T-cell (primary cell): ENCODE data around the gene BACE1. TPM values are rescaled to one million over a fixed set of nuclear protein-coding genes. Genes with fewer than 3 reads are reported as not detected.

ENCODE experiments used
- ATAC-seq, 4 experiments: fragments of 200-7000 bp in 3 of 4; fragments of 150-1000 bp in 1 of 4; cut with Tn5 transposase; replicated peaks in 1 of 4; 1 replicate in 3 of 4; 2 replicates in 1 of 4; pipeline ENCODE4 v1.10.0; 2021; ENCODE audit warnings: moderate library complexity in 3 of 4, mild to moderate bottlenecking in 2 of 4, moderate number of reproducible peaks in 1 of 4
- CTCF ChIA-PET, 2 donors: fragments of 300-600 bp; sonication (Branson Sonifier 250); formaldehyde crosslinking; loops; one replicate each; lab custom pipeline; 2022; ENCODE audit warnings: antibody characterized with exemption in 2 of 2; lab: Charles Lee
- POLR2A ChIA-PET, 2 donors: fragments of 300-600 bp; sonication (Branson Sonifier 250); formaldehyde crosslinking; loops; one replicate each; lab custom pipeline; 2022; ENCODE audit warnings: antibody characterized with exemption in 2 of 2; lab: Charles Lee
- DNase-seq, 35 experiments: peaks; one replicate each; pipeline versions ENCODE4 v3.0.0 to v3.0.0-alpha.2; 2013 to 2023
- H3K27ac ChIP-seq: one replicate; pipeline ENCODE4 v1.5.1; 2013; ENCODE audit warnings: low read length
- H3K27me3 ChIP-seq, 2 experiments: replicated peaks in 1 of 2; 1 replicate in 1 of 2; 2 replicates in 1 of 2; pipeline versions ENCODE4 v1.6.1 to v1.7.0; 2013; ENCODE audit warnings: low read length in 1 of 2, mixed read lengths in 1 of 2; ENCODE audit not compliant: control insufficient read depth in 2 of 2, insufficient read depth in 2 of 2; ENCODE audit errors: extremely low read depth in 1 of 2
- H3K36me3 ChIP-seq, 2 donors: 1 replicate in 1 of 2; 2 replicates in 1 of 2; pipeline versions ENCODE4 v1.6.1 to v1.7.0; 2013; ENCODE audit warnings: low read length in 1 of 2; ENCODE audit not compliant: control insufficient read depth in 2 of 2, insufficient read depth in 1 of 2; ENCODE audit errors: extremely low read depth in 1 of 2
- H3K4me1 ChIP-seq, 2 experiments: 1 replicate in 1 of 2; 2 replicates in 1 of 2; pipeline versions ENCODE4 v1.6.1 to v1.7.0; 2013; ENCODE audit warnings: low read length in 2 of 2, mixed read lengths in 1 of 2; ENCODE audit not compliant: insufficient read depth in 2 of 2, control insufficient read depth in 1 of 2; ENCODE audit errors: extremely low read depth in 1 of 2
- H3K4me3 ChIP-seq, 2 donors: 1 replicate in 1 of 2; 2 replicates in 1 of 2; pipeline versions ENCODE4 v1.5.1 to v1.7.0; 2013; ENCODE audit warnings: mild to moderate bottlenecking in 2 of 2, low read length in 1 of 2, moderate library complexity in 1 of 2; ENCODE audit not compliant: control insufficient read depth in 1 of 2; ENCODE audit errors: extremely low read depth in 1 of 2
- H3K9me3 ChIP-seq: 2 replicates; pipeline ENCODE4 v1.7.0; 2013
- H3K27ac Mint-ChIP-seq, 2 donors: one replicate each; pipeline ENCODE4 v1.8.0; 2020 to 2021; ENCODE audit warnings: mild to moderate bottlenecking in 2 of 2, mixed read lengths in 2 of 2
- H3K27me3 Mint-ChIP-seq, 2 donors: one replicate each; pipeline ENCODE4 v1.8.0; 2021 to 2022; ENCODE audit warnings: mixed read lengths in 2 of 2
- H3K36me3 Mint-ChIP-seq: one replicate; pipeline ENCODE4 v1.8.0; 2021; ENCODE audit warnings: mixed read lengths
- H3K4me1 Mint-ChIP-seq, 3 donors: one replicate each; pipeline ENCODE4 v1.8.0; 2020 to 2022; ENCODE audit warnings: mixed read lengths in 3 of 3, mild to moderate bottlenecking in 1 of 3
- H3K4me3 Mint-ChIP-seq, 3 donors: one replicate each; pipeline ENCODE4 v1.8.0; 2020 to 2022; ENCODE audit warnings: mild to moderate bottlenecking in 3 of 3, mixed read lengths in 3 of 3, moderate library complexity in 3 of 3
- H3K9me3 Mint-ChIP-seq, 3 donors: one replicate each; pipeline ENCODE4 v1.8.0; 2020 to 2022; ENCODE audit warnings: mixed read lengths in 3 of 3
- whole genome bisulfite sequencing: methylation state at CpG from one replicate; pipeline ENCODE4 v1.1.5; 2013; ENCODE audit warnings: missing lambda C conversion rate; ENCODE audit not compliant: insufficient coverage; 5-methylcytosine and 5-hydroxymethylcytosine counted together
- total RNA-seq, 35 experiments: library from RNA in 6 of 35; stranded (reverse) in 6 of 35; fragments of 120-200 nt in 1 of 35; gene quantifications; one replicate each; pipeline versions ENCODE4 v1.2.1 to v1.2.4 and lab custom pipeline; 2013 to 2026

The BACE1 gene
- total RNA-seq, 5 donors from 2014 or later (not counting 1 experiment from before 2014, with no cell fraction given), result 1.3 to 2.3 (median 1.9) TPM

GRCh38 chr11:117295438-117296137, 20.5 kb downstream of the BACE1 start:
- H3K36me3 Mint-ChIP-seq, result peaks cover 14% of the 10 kb centered on the region
- no peaks in the 10 kb centered on the region for H3K36me3 ChIP-seq
- H3K4me3 Mint-ChIP-seq, result no peak overlapping the region
- no peak overlapping the region for H3K4me3 ChIP-seq
- no peaks in the 10 kb centered on the region for H3K9me3 ChIP-seq
- ChIA-PET POLR2A (no interaction called here), CTCF (no interaction called here)
- H3K4me1 Mint-ChIP-seq, result no peaks in the 10 kb centered on the region
- H3K27ac Mint-ChIP-seq, result no peak overlapping the region
- no peaks in the 10 kb centered on the region for H3K4me1 ChIP-seq
- no peaks in the 10 kb centered on the region for H3K27me3 ChIP-seq
- H3K9me3 Mint-ChIP-seq, result no peaks in the 10 kb centered on the region
- 95% methylated on average over 4 of the region's 9 CpGs for WGBS
- DNase-seq, result no peak
- no peak overlapping the region for H3K27ac ChIP-seq
- no peak for ATAC-seq
- H3K27me3 Mint-ChIP-seq, result no peaks in the 10 kb centered on the region

GRCh38 chr11:117292616-117293015, 23.4 kb downstream of the BACE1 start:
- peaks cover 38% of the 10 kb centered on the region for H3K36me3 Mint-ChIP-seq
- Histone ChIP-seq H3K27me3 (no peaks in the 10 kb centered on the region), H3K4me3 (no peak overlapping the region), H3K36me3 (peaks cover 11% of the 10 kb centered on the region in 2 donors), H3K4me1 (peaks cover 0 to 1% of the 10 kb centered on the region in 2 experiments), H3K27ac (no peak overlapping the region), H3K9me3 (no peaks in the 10 kb centered on the region)
- H3K27ac Mint-ChIP-seq, result no peak overlapping the region
- ATAC-seq (no peak), DNase-seq (no peak)
- ChIA-PET POLR2A (interaction anchor here in 1 of 2 donors (0.6 kb wide), 1 partner anchor 264 kb away, joined by 3 read pairs; no protein-coding TSS in a partner anchor), CTCF (no interaction called here)
- no peak overlapping the region for H3K4me3 Mint-ChIP-seq
- H3K4me1 Mint-ChIP-seq, result peaks cover 0 to 6% (median 5%) of the 10 kb centered on the region in 3 donors
- 94% methylated on average over 2 of the region's 2 CpGs for WGBS
- no peaks in the 10 kb centered on the region for H3K9me3 Mint-ChIP-seq
- H3K27me3 Mint-ChIP-seq, result no peaks in the 10 kb centered on the region

GRCh38 chr11:117290809-117291396, 25.2 kb downstream of the BACE1 start, which contains the start of gene BACE1-AS:
Gene BACE1-AS (plus strand): TSS chr11:117291346.
- H3K4me1 Mint-ChIP-seq, result peaks cover 0 to 18% (median 6%) of the 10 kb centered on the region in 3 donors
- H3K9me3 Mint-ChIP-seq, result no peaks in the 10 kb centered on the region
- peaks cover 46% of the 10 kb centered on the region for H3K36me3 Mint-ChIP-seq
- H3K4me1 ChIP-seq, result peaks cover 0 to 3% of the 10 kb centered on the region in 2 experiments
- H3K36me3 ChIP-seq, result peaks cover 11 to 12% of the 10 kb centered on the region in 2 donors
- no peaks in the 10 kb centered on the region for H3K27me3 Mint-ChIP-seq
- DNase-seq, result no peak
- CTCF ChIA-PET, result no interaction called here
- 100% methylated on average over 3 of the region's 8 CpGs for WGBS
- H3K27ac ChIP-seq, result no peak within 1 kb of the TSS
- POLR2A ChIA-PET, result no interaction called here
- H3K9me3 ChIP-seq, result no peaks in the 10 kb centered on the region
- no peak for ATAC-seq
- no peaks in the 10 kb centered on the region for H3K27me3 ChIP-seq
- H3K4me3 ChIP-seq, result no peak within 1 kb of the TSS
- H3K4me3 Mint-ChIP-seq, result no peak within 1 kb of the TSS
- no peak within 1 kb of the TSS for H3K27ac Mint-ChIP-seq

- Mint-ChIP-seq H3K27me3 (no peaks in the 10 kb centered on the region), H3K4me1 (peaks cover 0 to 18% (median 6%) of the 10 kb centered on the region in 3 donors), H3K9me3 (no peaks in the 10 kb centered on the region), H3K36me3 (peaks cover 53% of the 10 kb centered on the region), H3K27ac (no peak overlapping the region), H3K4me3 (no peak overlapping the region)
- POLR2A ChIA-PET, result no interaction called here
- Histone ChIP-seq H3K27ac (no peak overlapping the region), H3K27me3 (no peaks in the 10 kb centered on the region), H3K36me3 (peaks cover 11 to 22% of the 10 kb centered on the region in 2 donors), H3K9me3 (no peaks in the 10 kb centered on the region), H3K4me1 (peaks cover 0 to 3% of the 10 kb centered on the region in 2 experiments), H3K4me3 (no peak overlapping the region)
- CTCF ChIA-PET, result no interaction called here
- WGBS, result no CpG with 5 or more reads among the region's 1 CpG
- DNase-seq (no peak), ATAC-seq (no peak)
Measured at GRCh38 chr11:117289795-117290194, 26.3 kb downstream of the BACE1 start.

DNA sequence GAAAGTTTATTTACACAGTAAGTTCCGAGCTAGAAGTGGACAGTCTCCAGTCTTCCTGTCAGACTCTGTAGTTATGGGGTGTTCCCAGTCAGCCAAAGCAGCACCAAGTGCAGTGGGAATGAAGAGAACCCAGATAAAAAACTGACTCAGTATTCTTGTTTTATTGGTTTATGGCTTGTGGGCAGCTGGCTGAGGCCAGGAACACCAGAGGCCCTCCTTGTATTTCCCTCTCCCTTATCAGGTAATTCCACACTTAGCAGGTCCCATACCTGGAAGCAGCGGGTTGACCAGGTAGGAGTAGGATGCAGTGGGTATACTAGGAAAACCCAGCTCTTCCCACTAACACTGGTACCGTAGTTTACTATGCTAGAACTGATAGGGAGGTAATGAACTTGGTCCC, 28.4 kb downstream of the BACE1 start:
- peaks cover 20 to 39% of the 10 kb centered on the region in 2 donors for H3K36me3 ChIP-seq
- peak overlapping the region in 1 of 2 donors; percentile 43 for H3K27ac Mint-ChIP-seq

GRCh38 chr11:117286588-117286987, 29.5 kb downstream of the BACE1 start:
- no CpG with 5 or more reads among the region's 2 CpGs for WGBS
- no peak overlapping the region for H3K4me3 Mint-ChIP-seq
- Histone ChIP-seq H3K9me3 (no peaks in the 10 kb centered on the region), H3K36me3 (peaks cover 29 to 50% of the 10 kb centered on the region in 2 donors), H3K4me1 (peaks cover 0 to 7% of the 10 kb centered on the region in 2 experiments), H3K27me3 (no peaks in the 10 kb centered on the region), H3K4me3 (no peak overlapping the region), H3K27ac (no peak overlapping the region)
- no peaks in the 10 kb centered on the region for H3K27me3 Mint-ChIP-seq
- H3K9me3 Mint-ChIP-seq, result no peaks in the 10 kb centered on the region
- no peak for DNase-seq
- H3K27ac Mint-ChIP-seq, result peak overlapping the region; percentile 3 to 11
- POLR2A ChIA-PET, result no interaction called here
- no peak for ATAC-seq
- CTCF ChIA-PET, result interaction anchor here in 1 of 2 donors (0.5 kb wide), 1 partner anchor 721 kb away, joined by 5 read pairs; no protein-coding TSS in a partner anchor
- H3K4me1 Mint-ChIP-seq, result peaks cover 0 to 36% (median 17%) of the 10 kb centered on the region in 3 donors
- peaks cover 76% of the 10 kb centered on the region for H3K36me3 Mint-ChIP-seq

More for the DNA sequence above, 28.4 kb downstream of the BACE1 start:
- Mint-ChIP-seq H3K4me1 (peaks cover 0 to 25% (median 9%) of the 10 kb centered on the region in 3 donors), H3K27me3 (no peaks in the 10 kb centered on the region), H3K36me3 (peaks cover 67% of the 10 kb centered on the region), H3K9me3 (no peaks in the 10 kb centered on the region), H3K4me3 (no peak overlapping the region)
- WGBS, result 82% methylated on average over 1 of the region's 3 CpGs
- Histone ChIP-seq H3K27me3 (no peaks in the 10 kb centered on the region), H3K9me3 (no peaks in the 10 kb centered on the region), H3K4me1 (peaks cover 0 to 3% of the 10 kb centered on the region in 2 experiments), H3K27ac (no peak overlapping the region), H3K4me3 (no peak overlapping the region)
- no peak for ATAC-seq
- ChIA-PET POLR2A (interaction anchor here in 1 of 2 donors (0.7 kb wide), 1 partner anchor 33 kb away, joined by 4 read pairs; no protein-coding TSS in a partner anchor), CTCF (interaction anchor here in 1 of 2 donors (0.6 kb wide), 1 partner anchor 555 kb away, joined by 3 read pairs; no protein-coding TSS in a partner anchor)
- DNase-seq, result no peak
